Measurements from ENCODE around the gene FEZF1.

DNA sequence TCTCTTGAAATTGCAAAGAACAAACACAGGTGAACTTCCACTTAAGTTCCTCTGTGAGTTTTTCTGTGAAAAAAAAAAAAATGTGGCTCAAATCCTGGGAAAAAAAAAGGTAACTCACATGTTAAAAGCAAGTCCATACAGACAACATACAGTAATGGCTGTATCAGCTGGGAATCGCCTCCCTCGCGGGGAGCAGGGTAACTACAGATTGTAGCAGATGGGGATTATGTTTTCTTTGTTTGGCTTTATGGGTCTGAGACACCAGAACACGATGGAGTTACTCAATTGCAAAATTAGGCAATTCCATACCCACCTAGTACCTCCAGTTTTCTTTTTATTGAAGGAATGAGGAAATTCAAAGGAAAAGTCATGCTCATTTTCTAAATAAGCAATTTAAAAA, 42.3 kb downstream of the FEZF1 start:
- TF ChIP-seq, protein P1, sequence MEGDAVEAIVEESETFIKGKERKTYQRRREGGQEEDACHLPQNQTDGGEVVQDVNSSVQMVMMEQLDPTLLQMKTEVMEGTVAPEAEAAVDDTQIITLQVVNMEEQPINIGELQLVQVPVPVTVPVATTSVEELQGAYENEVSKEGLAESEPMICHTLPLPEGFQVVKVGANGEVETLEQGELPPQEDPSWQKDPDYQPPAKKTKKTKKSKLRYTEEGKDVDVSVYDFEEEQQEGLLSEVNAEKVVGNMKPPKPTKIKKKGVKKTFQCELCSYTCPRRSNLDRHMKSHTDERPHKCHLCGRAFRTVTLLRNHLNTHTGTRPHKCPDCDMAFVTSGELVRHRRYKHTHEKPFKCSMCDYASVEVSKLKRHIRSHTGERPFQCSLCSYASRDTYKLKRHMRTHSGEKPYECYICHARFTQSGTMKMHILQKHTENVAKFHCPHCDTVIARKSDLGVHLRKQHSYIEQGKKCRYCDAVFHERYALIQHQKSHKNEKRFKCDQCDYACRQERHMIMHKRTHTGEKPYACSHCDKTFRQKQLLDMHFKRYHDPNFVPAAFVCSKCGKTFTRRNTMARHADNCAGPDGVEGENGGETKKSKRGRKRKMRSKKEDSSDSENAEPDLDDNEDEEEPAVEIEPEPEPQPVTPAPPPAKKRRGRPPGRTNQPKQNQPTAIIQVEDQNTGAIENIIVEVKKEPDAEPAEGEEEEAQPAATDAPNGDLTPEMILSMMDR (IDR thresholded peaks at IDR 0.05) = no peak
- TF ChIP-seq POLR2A (IDR thresholded peaks at IDR 0.05) = no peak
